Spleen (tissue), 7 donors: Measurements from ENCODE around the gene TMEM131L.

Source experiments
- POLR2A ChIP-seq, 3 donors: fragments of 450-650 bp; IDR thresholded peaks; one replicate each; pipeline ENCODE4 v1.5.1; 2017; ENCODE audit warnings: antibody characterized with exemption in 3 of 3, mild to moderate bottlenecking in 1 of 3
- POLR2AphosphoS5 ChIP-seq, 3 donors: sonication (generic); formaldehyde crosslinking; IDR thresholded peaks; one replicate each; pipeline ENCODE4 v1.5.1; 2017; ENCODE audit warnings: antibody characterized with exemption in 3 of 3
- TF ChIP-seq, protein P1 (sequence below), 11 experiments: fragments of 200-600 bp in 7 of 11; fragments of 450-650 bp in 4 of 11; sonication (generic) in 4 of 11; IDR thresholded peaks in 8 of 11; conservative IDR thresholded peaks in 3 of 11; 1 replicate in 7 of 11; 2 replicates in 4 of 11; pipeline versions ENCODE4 v1.4.0 to v1.8.0; 2016 to 2021; ENCODE audit warnings: antibody characterized with exemption in 11 of 11, inconsistent platforms in 4 of 11, mild to moderate bottlenecking in 1 of 11
- donor health status: DM: no; HTN: no; CAD: no; lungs with moderate emphysema.
- donor health status: DM: no; HTN: no; CAD: no.
- donor health status: DM: no; HTN: no; CAD: no.

DNA sequence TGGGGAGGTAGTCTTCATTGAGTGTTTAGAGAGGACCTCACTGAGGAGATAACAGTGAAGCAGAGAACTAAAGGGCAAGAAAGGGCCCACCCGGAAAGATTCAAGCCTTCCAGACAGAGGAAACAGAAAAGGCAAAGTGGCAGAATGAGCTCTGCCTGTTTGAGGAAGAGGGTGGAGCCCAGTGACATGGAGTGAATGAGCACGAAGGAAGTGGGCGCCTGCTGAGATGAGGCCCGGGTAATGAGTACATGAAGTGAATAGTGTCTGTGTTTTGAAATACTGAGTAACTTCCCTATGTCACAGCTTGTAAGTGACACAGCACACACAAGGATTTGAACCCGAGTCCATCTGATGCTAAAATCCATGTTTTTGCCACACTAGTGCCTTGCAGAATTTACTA lies 185.4 kb downstream of the TMEM131L start:
- TF ChIP-seq POLR2A (IDR thresholded peaks at IDR 0.05) = no peak
- TF ChIP-seq POLR2AphosphoS5 (IDR thresholded peaks at IDR 0.05) = peak in 1 of 3 donors; percentile 83
- TF ChIP-seq, protein P1, sequence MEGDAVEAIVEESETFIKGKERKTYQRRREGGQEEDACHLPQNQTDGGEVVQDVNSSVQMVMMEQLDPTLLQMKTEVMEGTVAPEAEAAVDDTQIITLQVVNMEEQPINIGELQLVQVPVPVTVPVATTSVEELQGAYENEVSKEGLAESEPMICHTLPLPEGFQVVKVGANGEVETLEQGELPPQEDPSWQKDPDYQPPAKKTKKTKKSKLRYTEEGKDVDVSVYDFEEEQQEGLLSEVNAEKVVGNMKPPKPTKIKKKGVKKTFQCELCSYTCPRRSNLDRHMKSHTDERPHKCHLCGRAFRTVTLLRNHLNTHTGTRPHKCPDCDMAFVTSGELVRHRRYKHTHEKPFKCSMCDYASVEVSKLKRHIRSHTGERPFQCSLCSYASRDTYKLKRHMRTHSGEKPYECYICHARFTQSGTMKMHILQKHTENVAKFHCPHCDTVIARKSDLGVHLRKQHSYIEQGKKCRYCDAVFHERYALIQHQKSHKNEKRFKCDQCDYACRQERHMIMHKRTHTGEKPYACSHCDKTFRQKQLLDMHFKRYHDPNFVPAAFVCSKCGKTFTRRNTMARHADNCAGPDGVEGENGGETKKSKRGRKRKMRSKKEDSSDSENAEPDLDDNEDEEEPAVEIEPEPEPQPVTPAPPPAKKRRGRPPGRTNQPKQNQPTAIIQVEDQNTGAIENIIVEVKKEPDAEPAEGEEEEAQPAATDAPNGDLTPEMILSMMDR (IDR thresholded peaks at IDR 0.05 in 8 of 11, conservative IDR thresholded peaks at IDR 0.05 in 3 of 11) = no peak
